Measurements from ENCODE around the gene GABRG3. TPM values are rescaled to one million over a fixed set of nuclear protein-coding genes. Genes with fewer than 3 reads are reported as not detected.

The GABRG3 gene
- total and polyA plus RNA-seq, 2 of the 4 experiments (the other 2 are of a cell fraction) = not detected

- dilution Hi-C loops (cut with HindIII; ENCODE audit: low sequenced_read_pairs, unreplicated experiment) = no loop called here
- Histone ChIP-seq H3K9ac (ENCODE audit: low read depth, low read length) (no peak overlapping the region), H3K4me1 (ENCODE audit: control insufficient read depth, insufficient read depth, low read length) (no peaks in the 10 kb centered on the region), H3K9me1 (ENCODE audit: insufficient read depth, low read length) (no peaks in the 10 kb centered on the region), H3K4me3 (ENCODE audit: insufficient read depth, low read depth, low read length) (no peak overlapping the region), H3K36me3 (ENCODE audit: control insufficient read depth, insufficient read depth, low read length) (no peaks in the 10 kb centered on the region), H3K27me3 (ENCODE audit: control insufficient read depth, insufficient read depth, low read length) (no peaks in the 10 kb centered on the region), H3K56ac (ENCODE audit: extremely low read depth, insufficient read depth, low read length) (no peak overlapping the region), H2AK9ac (replicated peaks; ENCODE audit: low read depth, low read length, poor library complexity) (no peak overlapping the region), H4K91ac (ENCODE audit: insufficient read depth, low read depth, low read length) (no peak overlapping the region), H2BK15ac (ENCODE audit: low read depth, low read length) (no peak overlapping the region), H2BK20ac (ENCODE audit: low read depth, low read length) (no peak overlapping the region), H2AK5ac (ENCODE audit: low read depth, low read length) (no peak overlapping the region), H4K5ac (ENCODE audit: low read depth, low read length) (no peak overlapping the region), H2BK5ac (ENCODE audit: low read depth, low read length, poor library complexity, severe bottlenecking) (no peak overlapping the region), H3K14ac (replicated peaks; ENCODE audit: low read depth, low read length) (no peak overlapping the region), H3K79me1 (ENCODE audit: low read depth in 1 of 2, low read length in 2 of 2) (no peaks in the 10 kb centered on the region), H3K9me3 (ENCODE audit: control insufficient read depth, insufficient read depth, low read length) (peaks cover 22% of the 10 kb centered on the region), H3K18ac (ENCODE audit: low read depth, low read length) (no peak overlapping the region), H2BK120ac (ENCODE audit: low read depth, low read length) (no peak overlapping the region), H3K4me2 (ENCODE audit: low read depth, low read length) (no peak overlapping the region), H3K27ac (ENCODE audit: insufficient read depth, low read length) (no peak overlapping the region), H3K4ac (ENCODE audit: low read depth, low read length) (no peak overlapping the region), H2AFZ (replicated peaks; ENCODE audit: low read length, poor library complexity) (no peak overlapping the region), H4K8ac (ENCODE audit: low read depth in 2 of 2, low read length in 2 of 2) (no peak overlapping the region), H4K20me1 (ENCODE audit: insufficient read depth, low read length) (no peaks in the 10 kb centered on the region), H3K23ac (ENCODE audit: low read depth, low read length) (no peak overlapping the region)
- TF ChIP-seq NFE2L2 (IDR thresholded peaks at IDR 0.05; ENCODE audit: low read depth, low read length) (no peak), POLR2A (IDR thresholded peaks at IDR 0.05; ENCODE audit: low read depth, low read length) (no peak), SMC3 (IDR thresholded peaks at IDR 0.05; ENCODE audit: low read depth, low read length) (no peak), FOS (IDR thresholded peaks at IDR 0.05; ENCODE audit: low read depth, low read length) (no peak), ELK1 (IDR thresholded peaks at IDR 0.05; ENCODE audit: borderline replicate concordance, low read depth, low read length) (no peak), RCOR1 (IDR thresholded peaks at IDR 0.05; ENCODE audit: insufficient replicate concordance, low read length) (no peak), CHD1 (IDR thresholded peaks at IDR 0.05; ENCODE audit: low read depth, low read length) (no peak), MAZ (IDR thresholded peaks at IDR 0.05; ENCODE audit: borderline replicate concordance, low read depth, low read length) (no peak), MAFK (IDR thresholded peaks at IDR 0.05; ENCODE audit: low read depth, low read length) (no peak), RFX5 (IDR thresholded peaks at IDR 0.05; ENCODE audit: low read depth, low read length) (no peak), CEBPB (IDR thresholded peaks at IDR 0.05; ENCODE audit: low read depth, low read length) (no peak), BHLHE40 (IDR thresholded peaks at IDR 0.05; ENCODE audit: low read depth, low read length) (no peak), RAD21 (IDR thresholded peaks at IDR 0.05; ENCODE audit: low read length) (no peak), CTCF (conservative IDR thresholded peaks at IDR 0.05; ENCODE audit: low read depth, low read length) (no peak), MXI1 (IDR thresholded peaks at IDR 0.05; ENCODE audit: borderline replicate concordance, low read depth, low read length) (no peak)
- TF ChIP-seq, protein P1, sequence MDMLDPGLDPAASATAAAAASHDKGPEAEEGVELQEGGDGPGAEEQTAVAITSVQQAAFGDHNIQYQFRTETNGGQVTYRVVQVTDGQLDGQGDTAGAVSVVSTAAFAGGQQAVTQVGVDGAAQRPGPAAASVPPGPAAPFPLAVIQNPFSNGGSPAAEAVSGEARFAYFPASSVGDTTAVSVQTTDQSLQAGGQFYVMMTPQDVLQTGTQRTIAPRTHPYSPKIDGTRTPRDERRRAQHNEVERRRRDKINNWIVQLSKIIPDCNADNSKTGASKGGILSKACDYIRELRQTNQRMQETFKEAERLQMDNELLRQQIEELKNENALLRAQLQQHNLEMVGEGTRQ (IDR thresholded peaks at IDR 0.05; ENCODE audit: low read depth, low read length) = no peak
- DNase-seq = no peak
- BruUV-seq (replicated peaks) = no TSS peak
- ATAC-seq (ENCODE audit: low read depth) = no peak
- CTCF ChIA-PET = no interaction called here
- intact Hi-C loops (cut with micrococcal nuclease) = no loop called here
- WGBS, 2 experiments (ENCODE audit: extremely low coverage in 2 of 2, insufficient read length in 1 of 2) = no CpG with 5 or more reads among the region's 9 CpGs
- in situ Hi-C loops (cut with MboI; ENCODE audit: low sequenced_read_pairs) = no loop called here
- POLR2A ChIA-PET (ENCODE audit: unreplicated experiment) = no interaction called here
Measured at GRCh38 chr15:27530994-27531393, 560.0 kb downstream of the GABRG3 start.

Data from IMR-90 (cell line).